DMS 273 (cell line): ENCODE data around the gene TMEM186.
"Not testable (repeated sequence)": the region's sequence is repeated elsewhere in the genome, so short reads cannot be mapped to it uniquely, and the experiment has no call there.

Experiments
- DNase-seq: peaks from one replicate; lab custom pipeline; 2025; ENCODE audit not compliant: unreplicated experiment; lab: John Stamatoyannopoulos, UW

Gene TMEM186

DNA sequence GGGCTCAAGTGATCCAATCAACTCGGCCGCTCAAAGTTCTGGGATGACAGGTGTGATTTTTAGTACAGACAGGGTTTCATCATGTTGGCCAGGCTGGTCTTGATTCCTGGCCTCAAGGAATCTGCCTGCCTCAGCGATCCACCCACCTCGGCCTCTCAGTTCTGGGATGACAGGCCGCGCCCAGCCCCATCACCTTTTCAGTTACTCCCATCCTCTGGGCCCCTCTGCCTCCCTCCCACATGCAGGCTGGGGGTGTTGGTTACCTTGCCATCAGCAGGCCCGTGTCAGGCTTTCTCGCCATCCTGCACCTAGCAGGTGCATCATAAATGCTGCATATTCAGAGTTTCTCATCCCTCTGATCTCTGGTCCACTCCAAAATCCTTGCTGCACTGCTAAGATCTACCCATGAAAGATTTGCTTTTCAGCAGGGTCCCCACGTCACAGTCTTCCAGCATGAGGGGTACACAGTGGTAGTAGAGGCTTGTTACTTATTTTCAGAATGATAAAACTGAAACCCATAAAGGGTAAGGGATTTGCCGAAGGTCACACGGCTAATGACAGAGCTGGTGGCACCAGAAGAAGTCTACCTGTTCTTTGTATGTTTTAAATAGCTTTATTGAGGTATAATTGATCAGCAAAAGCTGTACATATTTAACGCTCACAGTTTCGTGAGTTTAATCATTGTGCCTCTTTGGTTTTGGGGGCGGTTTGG, 16.8 kb upstream of the TMEM186 start:
- DNase-seq: no peak

DNA sequence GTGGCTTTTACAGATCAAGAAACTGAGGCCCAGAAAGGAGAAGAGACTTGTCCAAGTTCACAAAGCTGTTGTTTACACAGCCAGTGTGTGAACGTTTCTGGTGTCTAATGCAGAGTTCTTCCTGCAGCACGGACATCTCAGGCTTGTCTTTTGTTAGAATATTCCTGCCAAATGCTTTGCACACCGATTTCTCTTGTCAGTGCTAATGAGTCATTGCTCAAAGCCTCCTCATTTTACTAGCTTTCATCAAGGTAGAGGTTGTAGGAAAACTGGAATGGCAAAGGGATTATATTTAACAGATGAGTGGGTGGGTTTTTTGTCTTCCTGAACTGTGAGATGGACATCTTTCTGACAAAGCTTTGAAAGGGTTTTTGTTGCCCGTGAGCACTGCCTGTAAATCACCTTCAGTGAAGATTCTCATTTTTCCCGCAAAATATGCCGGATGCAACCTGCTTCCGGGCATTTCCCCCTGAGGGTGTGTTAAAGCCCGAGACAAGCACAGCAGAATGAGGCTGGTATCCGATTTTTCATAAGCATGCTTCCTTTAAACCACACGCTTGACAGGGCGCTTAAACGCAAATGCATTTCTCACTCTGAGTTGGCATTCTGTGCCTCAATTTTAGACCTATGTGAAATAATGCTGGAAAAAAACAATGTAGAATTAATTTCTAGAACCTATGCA, 14.9 kb upstream of the TMEM186 start:
- no peak for DNase-seq

DNA sequence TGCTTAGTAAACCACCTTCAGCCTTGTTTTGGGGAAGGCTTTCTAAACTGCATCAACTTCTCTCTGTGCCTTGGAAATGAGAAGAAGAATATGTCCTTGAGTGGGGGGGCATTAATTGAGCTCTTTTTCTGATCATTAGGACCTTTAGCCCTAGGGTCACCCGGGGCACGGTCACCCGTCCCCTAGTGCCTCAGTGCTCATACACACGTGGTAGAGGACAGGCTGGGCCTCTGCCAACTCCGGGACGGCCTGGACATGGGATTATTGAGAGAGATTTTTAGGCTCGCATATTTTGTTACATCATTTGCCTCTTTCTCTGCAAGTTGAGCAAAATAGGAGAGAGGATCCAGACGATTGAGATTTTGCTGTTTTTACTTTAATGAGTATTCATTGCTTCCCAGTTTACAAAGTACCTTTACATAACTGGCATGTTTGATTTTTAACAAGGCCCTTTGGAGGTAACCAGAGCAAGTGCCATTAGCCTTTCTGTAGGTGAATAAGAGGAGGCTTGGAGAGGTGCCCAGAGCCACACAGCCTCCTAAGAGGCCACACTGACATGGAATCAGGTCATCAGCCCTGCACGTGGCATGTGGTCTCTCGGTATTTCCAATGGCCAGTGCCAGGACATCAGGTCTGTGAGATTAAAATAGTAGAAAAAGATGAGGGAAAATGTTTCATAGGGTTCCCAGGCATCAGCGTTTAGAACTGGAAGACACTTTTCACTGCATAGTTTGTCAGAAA, 11.3 kb upstream of the TMEM186 start:
- DNase-seq: no peak

DNA sequence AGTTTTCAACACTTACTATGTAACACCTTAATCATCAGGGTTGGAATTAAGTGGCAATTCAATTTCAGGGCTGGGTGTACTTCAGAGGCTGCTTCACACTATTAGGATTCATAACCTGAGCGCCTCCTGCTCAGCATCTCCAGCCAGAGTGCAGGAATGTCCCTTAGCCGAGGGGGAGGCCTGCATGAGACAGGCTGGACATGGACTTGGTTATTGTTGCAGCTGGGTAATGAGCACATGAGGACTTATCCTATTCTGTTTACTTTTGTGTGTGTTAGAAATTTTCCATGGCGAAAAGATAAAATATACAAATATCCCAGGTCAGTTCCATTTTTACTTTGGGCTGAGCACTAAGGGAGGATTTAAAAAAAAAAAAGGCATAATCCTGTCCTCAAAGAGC, 10.6 kb upstream of the TMEM186 start:
- DNase-seq: no peak

DNA sequence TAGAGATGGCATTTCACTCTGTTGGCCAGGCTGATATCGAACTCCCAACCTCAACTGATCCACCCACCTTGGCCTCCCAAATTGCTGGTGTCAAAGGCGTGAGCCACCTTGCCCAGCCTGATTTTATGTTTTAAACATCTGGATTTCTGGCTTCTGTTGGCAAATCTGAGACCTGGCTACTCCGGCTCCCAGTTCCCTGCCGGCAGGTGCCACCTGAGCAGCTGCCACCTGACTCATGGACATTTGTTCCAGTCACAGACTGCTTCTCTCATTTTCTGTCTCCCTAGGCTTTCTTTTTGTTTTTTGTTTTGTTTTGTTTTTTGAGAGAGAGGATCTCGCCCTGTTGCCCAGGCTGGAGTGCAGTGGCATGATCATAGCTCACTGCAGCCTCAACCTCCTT, 9.8 kb upstream of the TMEM186 start:
- DNase-seq: no peak

DNA sequence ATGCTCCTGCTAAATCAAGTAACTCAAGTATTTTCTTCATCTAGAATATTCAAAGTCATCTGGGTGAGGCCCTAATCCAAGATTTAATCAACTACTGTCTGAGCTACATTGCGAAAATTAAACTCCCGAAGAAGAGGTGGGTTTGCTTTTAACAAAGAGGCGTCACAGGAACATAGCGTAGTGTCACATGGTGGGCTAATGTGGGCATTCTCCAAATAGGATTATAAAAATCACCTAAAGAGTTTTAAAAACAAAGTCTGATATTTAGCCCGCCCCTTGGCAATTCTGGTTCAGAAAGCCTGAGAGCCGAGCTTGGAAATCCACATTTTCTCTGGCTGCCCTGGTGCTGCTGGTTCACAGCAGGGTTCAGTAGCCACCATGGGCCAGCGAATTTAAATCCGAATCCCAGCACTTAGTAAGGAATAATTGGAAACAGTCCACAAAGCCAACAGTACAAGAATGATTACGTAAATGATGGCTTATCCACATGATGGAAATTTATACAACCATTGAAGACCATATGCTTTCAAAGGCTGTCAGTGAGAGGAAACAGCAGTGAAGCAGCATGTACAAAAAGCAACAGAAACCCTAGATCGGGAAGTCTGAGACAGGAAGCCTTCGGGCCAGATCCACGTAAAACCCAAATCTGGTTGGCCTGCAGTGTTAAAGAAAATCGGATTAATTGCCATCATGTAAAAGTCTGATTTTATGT, 9.0 kb upstream of the TMEM186 start:
- no peak for DNase-seq

DNA sequence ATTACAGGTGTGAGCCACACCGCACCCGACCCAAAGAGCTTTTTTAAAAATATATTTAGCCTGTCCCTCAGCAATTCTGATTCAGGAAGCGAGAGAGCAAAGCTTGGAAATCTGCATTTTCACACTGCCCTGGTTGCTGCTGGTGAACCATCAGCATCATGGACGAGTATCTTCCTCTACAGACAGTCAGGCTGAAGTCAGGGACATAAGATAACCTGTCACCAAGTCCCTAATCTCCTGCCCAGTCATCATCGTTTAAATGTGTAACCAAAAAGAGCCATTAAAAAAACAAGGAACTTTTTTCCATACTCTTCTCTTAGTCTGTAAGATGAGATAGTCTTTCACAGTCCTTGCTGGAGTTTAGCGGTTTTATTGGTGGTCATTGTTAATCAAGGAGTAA, 6.9 kb upstream of the TMEM186 start:
- no peak for DNase-seq

DNA sequence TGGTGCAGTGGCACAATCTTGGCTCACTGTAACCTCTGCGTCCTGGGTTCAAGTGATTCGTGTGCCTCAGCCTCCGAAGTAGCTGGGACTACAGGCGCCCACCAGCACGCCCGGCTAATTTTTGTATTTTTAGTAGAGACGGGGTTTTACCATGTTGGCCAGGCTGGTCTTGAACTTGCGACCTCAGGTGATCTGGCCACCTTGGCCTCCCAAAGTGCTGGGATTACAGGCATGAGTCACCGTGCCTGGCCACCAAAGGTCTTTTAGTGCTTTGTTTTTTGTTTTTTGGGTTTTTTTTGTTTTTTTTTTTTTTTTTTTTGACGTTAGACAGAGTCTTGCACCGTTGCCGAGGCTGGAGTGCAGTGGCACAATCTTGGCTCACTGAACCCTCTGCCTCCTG, 6.3 kb upstream of the TMEM186 start:
- not testable (repeated sequence) for DNase-seq

DNA sequence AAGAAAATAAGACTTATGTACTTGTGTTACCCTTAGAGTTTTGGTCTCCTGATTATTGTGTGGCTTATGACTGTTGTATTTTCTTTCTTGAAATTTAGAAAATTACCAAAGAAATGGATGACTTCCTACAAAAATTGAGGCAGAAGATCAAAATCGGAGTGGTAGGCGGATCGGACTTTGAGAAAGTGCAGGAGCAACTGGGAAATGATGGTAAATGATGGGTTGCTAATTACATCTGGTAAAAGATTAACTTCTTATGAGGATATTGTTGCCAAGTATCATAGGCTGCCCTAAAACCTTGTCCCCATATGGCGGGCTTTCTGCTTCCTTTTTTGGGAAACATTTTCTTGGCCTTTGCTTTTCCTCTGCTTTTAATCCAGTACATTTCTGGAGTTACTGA, 4.3 kb upstream of the TMEM186 start:
- DNase-seq: no peak

DNA sequence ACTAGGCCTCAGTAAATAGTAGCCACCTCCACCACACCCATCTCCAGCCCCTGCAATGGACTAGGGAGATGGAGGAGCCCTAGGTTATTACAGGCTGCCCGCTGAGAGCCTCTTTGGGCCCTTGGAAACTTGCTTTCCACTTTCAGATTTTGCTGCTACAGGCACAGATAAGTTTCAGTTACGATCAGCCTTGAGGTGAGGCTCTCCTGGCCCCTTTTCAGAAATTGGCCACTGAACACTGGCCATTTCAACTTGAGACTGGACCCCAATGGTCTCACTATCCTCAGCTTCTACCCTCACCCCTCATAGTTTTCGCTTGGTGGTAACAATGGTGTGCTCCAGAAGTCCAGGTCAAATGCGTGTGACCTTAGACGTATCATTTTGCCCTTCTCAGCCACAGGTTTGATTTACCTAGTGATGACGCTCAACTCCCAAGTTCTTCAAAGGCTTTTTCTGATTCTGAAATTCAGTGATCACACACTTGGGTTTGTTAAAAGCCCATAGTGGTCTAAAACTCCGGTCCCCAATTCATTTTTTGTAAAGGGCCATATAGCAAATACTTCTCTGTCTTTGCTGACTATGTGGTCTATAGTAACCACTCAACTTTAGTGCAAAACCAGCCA, 1.2 kb upstream of the TMEM186 start:
- DNase-seq: no peak

DNA sequence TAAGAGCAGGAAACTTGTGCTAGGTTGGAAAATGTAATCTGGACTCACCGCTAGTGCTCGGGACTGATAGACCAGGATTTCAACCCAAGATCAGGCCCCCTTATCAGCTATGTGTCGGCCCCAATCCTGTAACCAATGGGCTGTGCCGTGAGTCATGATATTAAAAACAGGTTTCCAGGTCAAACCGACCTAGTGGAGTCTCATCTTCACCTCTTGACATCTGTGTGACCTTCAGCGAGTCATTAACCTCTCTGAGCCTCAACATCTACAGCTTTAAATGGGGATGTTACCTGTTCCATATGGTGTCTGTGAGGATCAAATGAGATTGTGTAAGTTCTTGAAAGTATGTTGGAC, 712 bp upstream of the TMEM186 start:
- DNase-seq: peak; percentile 52

DNA sequence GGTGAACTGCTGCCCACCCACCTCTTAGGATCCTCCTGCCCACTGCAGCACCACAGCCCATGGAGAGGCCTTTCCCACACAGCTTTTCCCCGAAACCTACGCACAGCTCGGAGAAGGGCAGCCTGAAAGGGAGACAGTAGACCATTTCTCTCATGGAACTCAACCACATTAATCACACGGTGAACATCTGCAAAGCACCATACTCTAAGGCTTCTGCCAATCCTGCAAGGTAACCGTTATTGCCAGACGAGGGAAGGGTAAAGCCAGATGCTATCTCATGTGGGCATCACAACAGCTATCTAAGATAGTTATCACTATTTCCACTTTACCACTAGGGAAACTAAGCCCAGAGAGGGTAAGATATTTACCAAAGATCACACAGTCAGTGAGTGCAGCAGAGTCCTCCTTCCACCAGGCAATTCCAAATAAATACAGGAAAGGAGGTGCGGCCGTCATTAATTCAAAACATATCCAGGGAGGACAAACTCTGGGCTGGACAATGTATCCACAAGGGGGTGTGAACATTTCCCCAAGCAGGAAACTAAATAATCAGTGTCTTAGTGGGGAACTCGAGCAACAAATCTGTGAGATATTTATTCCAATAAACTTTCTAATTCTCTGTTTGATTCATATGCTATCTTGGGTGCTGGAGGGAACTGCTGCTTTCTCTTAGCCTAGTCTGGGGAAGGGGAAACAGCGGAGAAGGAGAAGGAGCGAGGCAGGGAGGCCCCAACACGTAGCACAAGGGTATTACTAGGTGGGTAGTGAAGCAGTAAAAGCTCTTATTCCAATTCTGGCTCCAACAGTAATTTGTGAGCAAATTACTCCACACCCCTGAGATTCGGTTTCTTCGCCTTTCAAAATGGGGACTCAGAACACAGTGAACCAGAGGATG, 723 bp downstream of the TMEM186 start:
- DNase-seq: peak; percentile 40

DNA sequence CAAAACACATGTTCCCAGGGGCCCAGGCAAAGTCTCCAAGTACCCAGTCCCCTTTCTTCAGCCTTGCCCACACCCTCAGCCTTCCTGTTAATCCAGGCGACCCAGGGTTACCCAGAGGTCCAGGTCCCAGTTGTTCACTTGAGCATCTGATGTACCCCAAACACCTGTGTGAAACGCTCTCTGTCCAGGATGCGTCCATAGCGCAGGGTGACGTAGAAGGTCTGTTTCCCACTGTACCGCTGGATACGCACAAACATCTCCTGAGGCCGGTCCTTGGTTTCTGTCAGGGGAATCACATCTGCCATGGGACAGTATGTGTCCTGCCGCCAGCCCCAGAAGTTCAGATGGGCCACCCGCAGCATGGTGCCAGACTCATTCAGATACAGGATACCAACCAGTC, 1.6 kb downstream of the TMEM186 start:
- DNase-seq: no peak

DNA sequence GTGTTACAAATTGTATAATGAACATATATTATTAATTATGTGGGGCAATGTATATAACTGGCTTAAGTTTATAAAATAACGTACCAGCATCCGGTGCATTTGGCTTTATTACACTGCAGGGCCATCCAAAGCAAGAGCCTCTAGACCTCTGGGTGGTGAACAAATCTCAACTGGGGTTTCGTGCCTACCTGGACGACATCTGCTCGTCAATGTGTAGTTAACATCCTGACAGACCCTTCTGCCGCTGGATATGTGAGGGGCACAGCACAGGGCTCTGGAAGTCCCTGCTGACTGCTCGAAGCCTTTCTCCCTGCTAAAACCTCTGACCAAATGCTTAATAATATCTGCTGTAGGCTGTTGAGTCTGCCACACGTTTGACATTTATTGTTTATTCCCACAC, 2.3 kb downstream of the TMEM186 start:
- no peak for DNase-seq

DNA sequence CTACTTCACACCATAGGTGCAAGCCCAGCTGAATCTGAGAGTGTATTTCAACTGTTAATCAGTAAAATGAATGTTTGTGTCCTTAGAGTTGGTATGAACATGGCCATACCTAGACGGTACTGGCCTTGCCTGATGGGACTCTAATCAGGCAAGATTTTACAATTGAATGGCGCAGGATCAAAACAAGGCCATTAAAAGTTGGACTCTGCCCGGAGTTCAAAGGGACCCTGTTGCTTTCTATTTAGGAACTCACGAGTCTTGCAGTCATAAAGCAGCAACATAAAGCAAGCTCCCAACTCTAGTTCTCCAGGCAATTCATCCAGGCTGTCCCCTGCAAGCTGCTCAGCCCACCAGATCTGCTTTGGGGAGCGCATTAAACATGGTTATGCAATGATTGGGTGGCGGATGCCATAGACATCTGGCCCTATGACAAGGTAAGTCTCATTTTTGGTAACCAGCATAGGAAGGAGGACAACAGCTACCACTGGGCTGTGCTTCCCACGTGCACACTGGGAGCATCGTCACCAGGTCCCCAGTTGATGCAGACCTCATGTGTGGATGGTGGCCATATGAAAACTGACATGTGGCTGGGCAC, 8.8 kb downstream of the TMEM186 start:
- no peak for DNase-seq

DNA sequence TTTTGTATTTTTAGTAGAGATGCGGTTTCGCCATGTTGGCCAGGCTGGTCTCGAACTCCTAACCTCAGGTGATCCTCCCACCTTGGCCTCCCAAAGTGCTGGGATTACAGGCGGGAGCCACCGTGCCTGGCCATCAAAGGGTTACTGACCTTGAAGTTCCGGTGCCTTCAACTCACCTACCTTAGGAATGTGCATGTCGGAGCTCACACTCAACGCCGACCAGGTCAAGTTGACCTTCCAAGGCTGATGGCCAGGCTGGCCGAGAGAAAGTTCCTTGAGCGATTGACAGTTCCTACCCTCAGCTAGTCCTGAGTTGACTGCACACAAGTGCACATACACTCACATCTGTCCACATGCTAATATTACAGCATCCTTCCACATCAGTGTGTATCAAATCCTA, 11.1 kb downstream of the TMEM186 start:
- DNase-seq: not testable (repeated sequence)

DNA sequence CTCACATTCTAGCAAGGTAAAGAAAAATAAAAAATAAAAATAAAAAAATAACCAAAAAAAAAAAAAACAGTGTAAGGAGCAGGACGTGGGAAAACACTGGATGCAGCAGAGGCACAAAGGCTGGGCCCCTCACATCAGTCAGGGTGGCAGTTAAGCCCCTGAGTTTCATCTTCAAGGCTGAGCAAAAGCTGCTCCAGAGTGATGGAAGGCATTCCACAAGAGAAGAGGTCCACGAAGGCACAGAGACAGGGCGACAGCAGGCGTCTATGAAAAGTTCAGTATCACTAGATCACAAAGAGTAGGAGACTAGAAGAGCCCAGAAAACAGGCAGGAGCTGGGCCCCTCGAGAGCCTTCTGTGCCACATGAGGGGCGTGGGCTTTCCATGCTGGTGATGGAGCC, 12.0 kb downstream of the TMEM186 start:
- DNase-seq: no peak

DNA sequence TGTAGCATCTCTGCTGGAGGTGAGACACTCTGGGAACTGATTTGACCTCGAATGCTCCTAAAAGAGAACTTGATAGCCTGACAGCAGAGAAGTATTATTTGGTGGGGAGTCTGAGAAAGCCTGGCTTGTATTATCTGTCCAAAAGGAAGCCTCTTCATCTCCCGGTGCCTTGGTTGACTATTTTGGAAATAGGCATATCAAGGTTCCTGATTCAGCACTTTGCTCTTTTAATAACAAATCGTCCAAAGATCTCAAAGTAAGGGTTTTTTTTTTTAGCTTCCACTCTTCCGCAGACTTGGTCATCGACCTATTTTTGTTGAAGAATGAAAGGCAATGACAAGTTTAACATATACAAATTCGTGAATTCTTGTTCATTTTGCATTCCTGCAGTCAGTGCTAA, 14.8 kb downstream of the TMEM186 start:
- DNase-seq: no peak

DNA sequence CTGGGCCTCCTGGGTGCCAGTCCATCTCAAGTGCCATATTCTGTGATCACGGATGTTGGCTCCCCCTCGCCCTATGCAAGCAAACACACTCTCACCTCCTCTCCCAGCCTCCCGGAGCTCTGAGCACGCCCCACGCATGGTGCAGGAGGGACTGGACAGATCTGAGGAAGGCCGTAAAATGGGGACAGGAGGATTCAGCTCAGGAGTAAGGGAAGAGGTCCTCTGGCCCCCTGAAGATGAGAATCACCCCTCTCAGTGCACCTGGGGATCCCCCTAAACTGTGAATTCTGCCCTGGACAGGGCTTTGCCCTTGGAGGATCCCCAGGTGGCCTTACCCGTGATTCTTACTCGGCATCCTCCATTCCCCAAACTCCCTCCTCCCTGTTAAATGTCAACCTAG, 15.6 kb downstream of the TMEM186 start:
- DNase-seq: no peak

DNA sequence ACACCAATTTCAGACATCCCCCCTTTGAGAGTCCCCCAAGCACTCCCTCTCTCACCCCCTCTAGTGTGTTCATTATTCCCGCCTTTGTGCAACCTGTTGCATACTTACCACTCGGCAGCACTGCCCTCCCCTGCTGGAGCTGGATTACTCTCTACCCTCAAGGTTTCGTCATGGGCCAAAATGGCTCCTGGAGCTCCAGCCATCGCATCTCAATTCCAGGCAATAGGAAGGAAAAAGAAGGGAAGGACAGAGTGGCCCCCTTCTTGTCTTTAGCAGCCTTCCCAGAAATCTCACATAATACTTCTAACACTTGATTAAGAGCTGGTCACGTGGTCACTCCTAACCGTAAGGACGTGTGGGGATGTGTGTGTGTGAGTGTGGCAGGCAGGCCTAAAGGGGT, 20.2 kb downstream of the TMEM186 start:
- DNase-seq: no peak
